ENCODE results near the gene RABL6.
"Not testable (repeated sequence)": the region's sequence is repeated elsewhere in the genome, so short reads cannot be mapped to it uniquely, and the experiment has no call there.

Gene RABL6

DNA sequence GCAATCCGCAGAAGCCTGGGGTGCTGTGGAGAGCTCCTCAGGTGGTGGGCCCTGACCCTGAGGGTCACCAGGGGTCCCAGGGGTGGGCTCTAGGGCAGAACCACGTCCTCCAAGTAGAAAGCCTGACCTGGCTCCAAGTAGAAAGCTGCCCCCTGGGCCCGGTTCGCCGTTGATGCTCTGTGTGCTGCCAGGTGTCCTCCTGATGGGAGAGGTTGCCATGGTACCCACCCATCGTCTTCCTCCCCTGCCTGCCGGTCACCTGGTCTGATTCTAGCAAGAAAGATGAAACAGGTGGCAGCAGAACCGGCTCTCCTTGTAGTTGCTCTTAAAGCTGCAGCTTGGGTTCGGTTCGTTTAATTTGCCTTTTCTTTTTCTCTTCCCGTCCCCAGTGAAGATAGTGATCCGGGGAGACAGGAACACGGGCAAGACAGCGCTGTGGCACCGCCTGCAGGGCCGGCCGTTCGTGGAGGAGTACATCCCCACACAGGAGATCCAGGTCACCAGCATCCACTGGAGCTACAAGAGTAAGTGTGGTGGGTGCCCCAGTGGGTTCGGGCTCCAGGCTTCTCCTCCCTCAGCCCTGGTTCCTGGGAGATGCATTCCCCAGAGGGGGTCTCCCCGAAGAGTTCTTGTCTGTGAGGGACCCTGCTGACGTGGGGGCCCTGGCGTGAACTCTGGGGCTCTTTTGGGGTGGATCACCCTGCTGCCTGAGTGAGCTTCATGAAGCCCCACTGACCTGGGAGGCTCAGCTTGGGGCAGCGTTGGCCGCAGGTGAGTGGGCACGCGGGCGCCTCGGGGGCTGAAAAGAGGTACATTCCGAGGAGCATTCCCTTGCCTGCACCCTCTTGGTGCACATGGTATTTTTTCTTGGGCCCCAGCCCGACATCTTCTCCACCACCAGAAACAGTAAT is 15.6 kb downstream of the RABL6 start:
- DNase-seq = no peak

DNA sequence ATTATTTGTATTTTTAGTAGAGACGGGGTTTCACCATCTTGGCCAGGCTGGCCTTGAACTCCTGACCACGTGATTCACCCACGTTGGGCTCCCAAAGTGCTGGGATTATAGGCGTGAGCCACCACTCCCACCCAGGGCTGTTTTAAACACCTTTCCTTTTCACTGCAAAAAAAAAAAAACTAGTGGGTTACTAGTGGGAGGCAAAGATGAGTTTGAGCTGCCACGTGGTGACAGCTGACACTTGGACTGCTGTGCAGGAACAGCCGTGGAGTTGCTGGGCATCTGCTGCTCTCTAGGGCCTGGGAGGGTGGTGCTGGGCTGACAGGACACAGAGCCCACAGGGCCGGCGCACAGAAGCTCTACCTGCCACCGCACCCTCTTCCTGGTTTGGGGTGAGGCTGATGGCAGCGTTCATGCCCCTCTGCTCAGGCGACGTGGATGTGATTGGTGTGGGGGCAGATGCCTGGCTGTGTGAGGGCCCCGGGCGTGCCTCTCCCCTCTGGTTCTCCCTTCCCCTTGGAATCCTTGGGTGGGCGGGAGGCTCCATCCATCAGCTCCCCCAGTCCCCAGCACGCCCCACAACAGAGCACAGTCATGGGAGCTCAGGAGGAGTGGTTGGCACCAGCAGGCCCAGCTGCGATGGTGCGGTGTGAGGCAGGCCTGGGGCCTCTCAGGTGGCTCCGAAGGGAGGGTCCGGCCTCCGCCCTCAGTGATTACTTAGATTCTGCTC is 16.9 kb downstream of the RABL6 start:
- no peak for DNase-seq

DNA sequence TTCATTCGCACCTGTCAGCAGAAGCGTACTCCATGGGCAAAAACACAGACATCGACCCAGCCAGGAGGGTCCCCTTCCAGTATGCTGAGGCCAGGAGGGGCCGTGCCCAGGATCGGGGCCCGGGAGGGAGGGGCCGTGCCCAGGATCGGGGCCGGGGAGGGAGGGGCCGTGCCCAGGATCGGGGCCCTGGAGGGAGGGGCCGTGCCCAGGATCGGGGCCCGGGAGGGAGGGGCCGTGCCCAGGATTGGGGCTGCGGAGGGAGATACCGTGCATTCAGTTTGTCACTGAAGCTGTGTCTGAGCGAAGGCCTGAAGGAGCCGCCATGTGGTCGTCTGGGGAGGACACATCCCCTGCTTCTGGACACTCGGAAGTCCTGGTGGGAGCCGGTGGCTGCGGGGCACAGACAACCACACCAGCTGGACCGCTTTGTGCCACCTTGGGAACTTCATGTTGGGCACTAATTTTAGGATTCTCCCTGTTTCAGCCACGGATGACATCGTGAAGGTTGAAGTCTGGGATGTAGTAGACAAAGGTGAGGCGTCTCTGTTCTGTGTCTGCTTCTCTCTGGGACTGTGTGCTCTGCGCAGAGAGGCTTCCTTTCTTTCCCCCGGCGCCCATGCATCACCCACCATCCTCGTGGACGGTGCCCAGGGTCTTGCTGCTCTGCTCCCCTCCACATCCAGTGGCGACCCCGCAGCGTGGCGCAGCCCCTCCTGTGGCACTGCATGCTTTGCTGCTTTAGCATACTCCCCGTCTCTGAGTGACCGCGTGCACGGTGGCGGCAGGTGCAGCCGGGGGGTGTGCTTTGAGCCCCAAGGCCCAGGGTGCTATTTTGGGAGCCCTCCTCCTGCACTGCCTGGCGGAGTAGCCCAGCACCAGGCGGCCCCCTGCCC is 17.8 kb downstream of the RABL6 start:
- DNase-seq = no peak

GRCh38 chr9:136826188-136826541 is 18.4 kb downstream of the RABL6 start:
- DNase-seq = no peak

DNA sequence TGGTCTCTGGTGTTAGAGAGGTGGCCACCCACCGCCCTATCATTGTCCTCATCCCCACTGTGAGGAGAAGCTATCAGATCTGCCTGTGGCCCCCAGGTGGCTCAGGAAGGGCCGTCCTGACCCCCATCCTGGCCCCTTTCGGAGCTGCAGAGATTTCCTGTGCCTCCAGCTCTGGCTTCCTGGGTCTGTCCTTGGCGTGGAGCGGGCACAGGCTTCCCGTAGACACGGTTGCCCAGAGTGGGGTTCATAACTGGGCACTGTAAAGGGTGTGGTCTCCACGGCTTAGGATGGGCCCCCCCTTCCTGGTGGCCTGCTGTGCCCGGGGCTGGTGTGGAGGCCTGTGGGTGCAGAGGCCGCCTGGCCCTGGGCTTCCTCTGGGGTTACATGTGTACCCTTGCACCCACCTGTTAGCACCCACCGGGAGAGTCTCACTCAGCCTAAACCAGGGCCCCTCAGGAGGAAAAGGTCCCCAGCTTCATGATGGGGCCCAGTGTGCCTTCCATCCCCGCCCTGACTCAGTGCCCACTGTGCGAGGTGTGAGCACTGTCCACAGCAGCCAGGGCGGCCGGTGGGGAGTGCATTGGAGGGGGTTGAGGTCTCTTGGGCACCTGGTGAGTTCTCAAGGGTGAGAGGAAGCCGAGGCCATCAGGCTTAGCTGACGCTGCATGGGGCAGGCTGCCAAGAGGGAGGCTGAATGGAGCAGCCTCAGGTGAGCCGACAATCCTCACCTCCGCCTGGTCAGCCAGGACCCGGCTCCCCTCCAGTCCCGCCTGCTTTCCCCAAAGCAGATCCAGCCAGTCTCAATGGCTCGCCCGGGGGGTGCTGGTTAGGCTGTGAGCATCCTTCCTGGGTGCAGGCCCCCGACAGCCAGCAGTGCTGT is 19.2 kb downstream of the RABL6 start:
- no peak for DNase-seq

DNA sequence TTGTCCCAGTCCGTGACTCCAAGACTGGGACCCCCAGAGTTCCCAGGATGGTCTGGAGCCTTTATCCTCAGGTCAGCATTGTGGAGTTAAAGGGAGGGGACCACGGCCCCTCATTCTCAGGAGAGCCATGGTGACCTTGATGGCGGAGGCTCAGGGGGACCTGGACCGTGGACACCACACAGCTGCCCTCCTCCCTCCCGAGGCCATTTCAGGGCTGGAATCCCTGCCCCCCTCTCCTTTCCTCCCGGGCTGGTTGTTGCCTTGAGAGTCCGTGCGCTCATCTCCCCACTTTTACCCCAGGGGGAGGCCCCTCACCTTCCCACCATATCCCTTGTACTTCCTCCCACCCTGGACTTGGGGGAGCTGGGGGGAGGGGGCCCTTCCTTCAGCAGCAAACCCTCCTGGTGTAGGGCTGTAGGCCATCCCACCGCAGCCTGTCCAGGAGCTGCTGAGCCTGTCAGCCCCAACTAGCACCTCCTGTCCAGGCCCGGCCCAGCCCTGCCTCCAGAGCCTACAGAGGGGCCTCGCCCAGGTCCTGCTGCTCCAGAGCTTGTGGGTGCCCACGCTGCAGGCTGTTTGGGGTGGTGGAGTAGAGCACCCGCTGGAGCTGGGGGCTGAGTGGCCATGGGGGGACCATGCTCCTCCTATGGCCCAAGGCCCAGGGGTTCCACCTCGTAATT is 20.2 kb downstream of the RABL6 start:
- DNase-seq = no peak

- no peak for DNase-seq
Measured at GRCh38 chr9:136828474-136829140, 20.9 kb downstream of the RABL6 start.

GRCh38 chr9:136829412-136829811 is 21.7 kb downstream of the RABL6 start:
- DNase-seq = no peak

DNA sequence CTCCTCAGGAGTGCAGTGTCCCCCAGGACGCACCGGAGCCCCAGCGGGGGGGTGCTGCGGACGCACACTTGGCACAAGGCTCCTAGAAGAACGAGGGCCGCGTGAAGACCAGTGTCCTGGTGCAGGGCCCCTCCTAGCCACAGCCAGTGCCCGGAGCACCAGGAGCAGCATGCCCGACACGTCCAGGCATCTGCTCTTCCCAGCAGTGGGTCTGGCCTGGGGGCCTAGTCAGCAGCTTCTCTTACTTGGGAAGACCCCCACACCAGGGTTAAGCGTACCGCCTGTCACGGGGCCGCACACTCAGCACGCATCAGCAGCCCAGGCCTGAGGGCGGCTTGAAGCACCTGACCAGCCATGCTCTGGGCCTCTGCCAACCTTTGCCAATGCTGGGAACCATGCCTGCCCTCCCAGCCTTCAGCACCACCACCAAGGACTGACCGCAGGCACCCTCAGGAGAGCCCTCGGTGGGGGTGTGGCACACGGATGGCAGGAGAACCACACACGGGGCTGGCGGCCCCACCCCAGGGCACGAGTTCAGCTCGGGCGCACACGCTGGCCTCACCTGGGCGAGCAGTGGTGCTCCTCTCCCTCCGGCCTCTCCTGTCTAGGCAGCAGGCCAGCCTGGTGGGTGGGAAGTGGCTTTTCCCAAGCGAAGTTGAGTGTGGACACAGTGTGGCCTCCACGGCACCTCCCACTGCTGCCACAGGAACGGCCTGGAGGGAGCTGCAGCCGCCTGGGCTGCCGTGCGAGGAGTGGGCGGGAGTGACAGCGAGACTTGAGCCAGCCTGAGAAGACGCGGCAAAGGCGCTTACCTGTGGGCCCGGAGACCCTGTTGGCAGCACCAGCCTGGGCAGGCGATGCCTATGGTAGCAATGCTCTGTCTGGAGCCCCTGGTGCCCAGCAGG is 22.5 kb downstream of the RABL6 start:
- no peak for DNase-seq

DNA sequence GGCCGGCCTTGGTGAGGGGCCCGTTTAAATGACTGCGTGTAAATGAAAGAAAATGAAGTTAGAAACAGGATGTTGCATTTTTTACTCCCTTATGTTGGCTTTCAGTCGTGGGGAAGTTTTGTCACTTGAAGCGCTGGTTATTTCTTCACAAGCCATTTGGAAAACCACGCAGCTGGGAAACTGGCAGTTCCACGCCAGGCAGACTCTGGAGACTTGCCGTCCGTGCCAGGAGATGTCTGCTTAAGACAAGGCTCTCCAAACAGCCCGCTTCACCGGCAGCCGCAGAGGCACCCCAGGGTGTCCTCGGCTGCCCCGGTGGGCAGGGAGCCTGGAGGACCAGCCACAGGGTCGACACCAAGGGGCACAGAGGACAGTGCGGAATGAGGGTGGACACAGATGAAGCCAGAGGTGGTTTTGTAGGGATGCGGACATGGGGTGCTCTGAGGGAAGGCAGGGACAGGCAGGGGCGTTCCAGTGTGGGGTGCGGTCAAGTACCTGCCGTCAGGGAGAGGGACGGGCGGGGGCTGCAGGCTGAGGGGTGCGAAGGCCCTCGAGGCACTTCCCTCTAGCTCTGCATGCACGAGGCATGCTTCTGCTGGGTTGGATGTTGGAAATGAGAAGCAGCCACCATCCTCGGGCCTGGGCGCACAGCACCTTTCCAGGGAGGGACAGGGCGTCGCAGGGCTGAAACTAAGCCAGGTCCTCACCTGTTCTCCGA is 23.4 kb downstream of the RABL6 start:
- no peak for DNase-seq

DNA sequence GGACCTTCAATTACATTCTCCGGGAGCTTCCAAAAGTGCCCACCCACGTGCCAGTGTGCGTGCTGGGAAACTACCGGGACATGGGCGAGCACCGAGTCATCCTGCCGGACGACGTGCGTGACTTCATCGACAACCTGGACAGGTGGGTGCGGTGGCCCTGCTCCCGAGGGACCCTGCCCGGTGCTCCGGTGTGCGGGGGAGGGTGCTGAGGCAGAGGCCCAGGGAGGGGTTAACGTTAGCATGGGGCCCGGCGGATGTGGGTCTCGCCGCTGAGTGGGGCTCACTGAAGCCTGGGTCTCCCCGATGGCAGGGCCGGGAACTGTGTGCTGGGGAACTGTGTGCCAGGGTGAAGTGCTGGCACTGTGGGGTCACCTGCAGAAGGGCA is 24.0 kb downstream of the RABL6 start:
- DNase-seq = no peak

- no peak for DNase-seq
Measured at GRCh38 chr9:136832581-136832980, 24.8 kb downstream of the RABL6 start.

DNA sequence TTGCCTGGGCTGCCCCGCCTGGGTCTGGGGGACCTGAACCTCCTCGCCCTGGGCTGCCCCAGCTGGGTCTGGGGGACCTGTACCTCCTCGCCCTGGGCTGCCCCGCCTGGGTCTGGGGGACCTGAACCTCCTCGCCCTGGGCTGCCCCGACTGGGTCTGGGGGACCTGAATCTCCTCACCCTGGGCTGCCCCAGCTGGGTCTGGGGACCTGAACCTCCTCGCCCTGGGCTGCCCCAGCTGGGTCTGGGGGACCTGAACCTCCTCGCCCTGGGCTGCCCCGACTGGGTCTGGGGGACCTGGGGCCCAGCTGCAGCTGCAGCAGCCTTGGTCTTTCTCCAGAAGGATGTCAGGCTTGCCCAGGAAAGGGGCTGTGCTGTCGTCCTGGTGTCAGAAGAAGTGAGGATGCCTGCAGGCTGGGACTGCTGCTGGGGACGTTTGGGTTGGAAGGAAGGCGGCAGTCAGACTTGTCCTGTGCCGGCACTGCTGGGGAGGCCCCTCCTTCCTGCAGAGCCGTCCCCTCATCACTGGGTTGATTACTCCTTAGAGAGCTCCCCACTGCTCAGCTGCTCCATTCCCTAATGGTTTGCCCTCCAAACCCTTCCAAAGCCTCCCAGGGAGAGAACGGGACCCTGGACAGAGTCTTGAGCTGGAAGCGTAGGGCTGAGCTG is 25.8 kb downstream of the RABL6 start:
- not testable (repeated sequence) for DNase-seq

GRCh38 chr9:136835162-136835931 is 27.6 kb downstream of the RABL6 start:
- DNase-seq = no peak

GRCh38 chr9:136835932-136836904 is 28.5 kb downstream of the RABL6 start:
- DNase-seq = no peak

DNA sequence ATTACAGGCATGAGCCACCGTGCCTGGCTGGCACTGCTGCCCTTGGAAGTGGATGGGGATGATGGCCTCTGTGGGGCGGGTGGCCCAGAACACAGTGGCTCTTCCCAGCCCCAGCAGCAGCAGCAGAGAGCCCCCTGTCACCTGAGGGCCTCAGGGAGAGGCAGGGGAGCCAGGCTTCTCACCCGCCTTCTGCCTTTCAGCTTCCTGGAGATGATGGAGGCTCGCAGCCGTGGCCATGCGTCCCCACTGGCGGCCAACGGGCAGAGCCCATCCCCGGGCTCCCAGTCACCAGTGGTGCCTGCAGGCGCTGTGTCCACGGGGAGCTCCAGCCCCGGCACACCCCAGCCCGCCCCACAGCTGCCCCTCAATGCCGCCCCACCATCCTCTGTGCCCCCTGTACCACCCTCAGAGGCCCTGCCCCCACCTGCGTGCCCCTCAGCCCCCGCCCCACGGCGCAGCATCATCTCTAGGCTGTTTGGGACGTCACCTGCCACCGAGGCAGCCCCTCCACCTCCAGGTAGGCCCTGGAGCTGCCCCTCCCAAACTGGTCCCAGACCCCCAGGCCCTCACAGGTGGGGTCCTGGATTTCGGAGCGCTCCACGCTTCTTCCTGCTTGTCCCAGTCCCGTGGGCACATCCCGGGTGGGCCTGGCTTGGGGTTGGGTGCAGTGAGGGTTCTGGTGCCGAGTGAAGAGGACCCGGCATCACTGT is 29.6 kb downstream of the RABL6 start:
- DNase-seq = no peak
